OCI-LY1 (cell line): ENCODE measurements around the gene CTNNA1.

Source experiments
- H2AFZ ChIP-seq: fragments of 200-600 bp; sonication (generic), shearing (Covaris generic); 2 replicates; pipeline ENCODE4 v1.6.0; 2014; ENCODE audit warnings: antibody characterized with exemption, mild to moderate bottlenecking, low read length
- H3F3A ChIP-seq: fragments of 200-600 bp; sonication (generic), shearing (Covaris generic); 2 replicates; pipeline ENCODE4 v1.6.0; 2014; ENCODE audit warnings: mild to moderate bottlenecking, antibody characterized with exemption, low read length, moderate library complexity; ENCODE audit not compliant: insufficient read depth
- H3K27ac ChIP-seq: fragments of 200-600 bp; sonication (generic); 2 replicates; pipeline ENCODE4 v1.5.1; 2014; ENCODE audit warnings: low read length, mixed run types, mild to moderate bottlenecking, low read depth; ENCODE audit not compliant: poor library complexity, severe bottlenecking
- H3K27me3 ChIP-seq: fragments of 200-600 bp; sonication (generic); 2 replicates; pipeline ENCODE4 v1.6.0; 2014; ENCODE audit warnings: antibody characterized with exemption, mild to moderate bottlenecking, low read length, moderate library complexity; ENCODE audit not compliant: insufficient read depth
- H3K36me3 ChIP-seq: fragments of 200-600 bp; sonication (generic); 2 replicates; pipeline ENCODE4 v1.6.1; 2014; ENCODE audit warnings: mild to moderate bottlenecking, antibody characterized with exemption, low read length, moderate library complexity, mixed read lengths; ENCODE audit not compliant: insufficient read depth
- H3K4me1 ChIP-seq: fragments of 200-600 bp; sonication (generic); 2 replicates; pipeline ENCODE4 v1.5.1; 2014; ENCODE audit warnings: mild to moderate bottlenecking, low read length, moderate library complexity; ENCODE audit not compliant: insufficient read depth, severe bottlenecking
- H3K4me2 ChIP-seq: fragments of 200-600 bp; sonication (generic), shearing (Covaris generic); 2 replicates; pipeline ENCODE4 v1.6.1; 2014; ENCODE audit warnings: low read length
- H3K4me3 ChIP-seq: fragments of 200-600 bp; sonication (generic); 2 replicates; pipeline ENCODE4 v1.5.1; 2014; ENCODE audit warnings: low read length, low read depth, mild to moderate bottlenecking, mixed read lengths; ENCODE audit not compliant: poor library complexity, severe bottlenecking
- H3K79me2 ChIP-seq: fragments of 200-600 bp; shearing (Covaris generic); 2 replicates; pipeline ENCODE4 v1.6.1; 2016; ENCODE audit warnings: mixed run types, low read length, mixed read lengths; ENCODE audit not compliant: insufficient read depth
- H3K9ac ChIP-seq: fragments of 200-600 bp; sonication (generic), shearing (Covaris generic); 2 replicates; pipeline ENCODE4 v1.6.1; 2014; ENCODE audit warnings: mild to moderate bottlenecking, low read length, mixed read lengths
- H3K9me2 ChIP-seq: fragments of 200-600 bp; sonication (generic), shearing (Covaris generic); 2 replicates; pipeline ENCODE4 v1.6.1; 2014; ENCODE audit warnings: low read depth, mild to moderate bottlenecking, low read length, mixed read lengths
- H3K9me3 ChIP-seq: fragments of 200-600 bp; shearing (Covaris generic); 2 replicates; pipeline ENCODE4 v1.6.1; 2014; ENCODE audit warnings: low read length, mixed read lengths
- H4K20me1 ChIP-seq: fragments of 200-600 bp; sonication (generic), shearing (Covaris generic); 2 replicates; pipeline ENCODE4 v1.6.0; 2016; ENCODE audit warnings: mild to moderate bottlenecking, low read length; ENCODE audit not compliant: insufficient read depth
- CTCF ChIP-seq: fragments of 200-600 bp; sonication (generic), shearing (Covaris generic); IDR thresholded peaks from 2 replicates; pipeline ENCODE4 v1.5.1; 2017; ENCODE audit warnings: mild to moderate bottlenecking, antibody characterized with exemption, low read length, moderate library complexity, mixed read lengths
- EZH2 ChIP-seq: fragments of 200-600 bp; sonication (generic), shearing (Covaris generic); IDR thresholded peaks from 2 replicates; pipeline ENCODE4 v1.8.0; 2017; ENCODE audit warnings: borderline replicate concordance, mixed run types, mild to moderate bottlenecking, antibody characterized with exemption, low read length, moderate library complexity, mixed read lengths

Gene CTNNA1

GRCh38 chr5:138948471-138949222 is 195.4 kb downstream of the CTNNA1 start:
- H3K9me3 ChIP-seq = no peaks in the 10 kb centered on the region
- H3K27ac ChIP-seq = no peak overlapping the region
- no peak overlapping the region for H2AFZ ChIP-seq
- no peaks in the 10 kb centered on the region for H3K36me3 ChIP-seq
- no peak overlapping the region for H3K4me2 ChIP-seq
- no peaks in the 10 kb centered on the region for H3K9me2 ChIP-seq
- H3K4me3 ChIP-seq = no peak overlapping the region
- H3K4me1 ChIP-seq = peaks cover 12% of the 10 kb centered on the region
- H4K20me1 ChIP-seq = no peaks in the 10 kb centered on the region
- no peaks in the 10 kb centered on the region for H3K27me3 ChIP-seq
- H3F3A ChIP-seq = no peaks in the 10 kb centered on the region
- no peaks in the 10 kb centered on the region for H3K79me2 ChIP-seq
- TF ChIP-seq CTCF (no peak), EZH2 (no peak)
- no peak overlapping the region for H3K9ac ChIP-seq

GRCh38 chr5:138949223-138949574 is 196.0 kb downstream of the CTNNA1 start:
- Histone ChIP-seq H3K79me2 (no peaks in the 10 kb centered on the region), H3F3A (no peaks in the 10 kb centered on the region), H3K36me3 (no peaks in the 10 kb centered on the region), H2AFZ (no peak overlapping the region), H3K4me3 (no peak overlapping the region), H3K9ac (no peak overlapping the region), H3K9me3 (no peaks in the 10 kb centered on the region), H3K27ac (no peak overlapping the region), H3K9me2 (no peaks in the 10 kb centered on the region), H3K4me1 (peaks cover 15% of the 10 kb centered on the region), H3K27me3 (no peaks in the 10 kb centered on the region), H4K20me1 (no peaks in the 10 kb centered on the region), H3K4me2 (no peak overlapping the region)
- TF ChIP-seq EZH2 (no peak), CTCF (no peak)

- Histone ChIP-seq H3K27ac (no peak overlapping the region), H3K4me2 (no peak overlapping the region), H3K79me2 (no peaks in the 10 kb centered on the region), H3K36me3 (no peaks in the 10 kb centered on the region), H2AFZ (no peak overlapping the region), H3K4me1 (peaks cover 15% of the 10 kb centered on the region), H3K9me2 (no peaks in the 10 kb centered on the region), H3K4me3 (no peak overlapping the region), H3F3A (no peaks in the 10 kb centered on the region), H3K9me3 (no peaks in the 10 kb centered on the region), H3K9ac (no peak overlapping the region), H4K20me1 (no peaks in the 10 kb centered on the region), H3K27me3 (no peaks in the 10 kb centered on the region)
- TF ChIP-seq EZH2 (no peak), CTCF (no peak)
Measured at GRCh38 chr5:138949988-138950387, 196.8 kb downstream of the CTNNA1 start.
